SK-N-SH (cell line): Measurements from ENCODE around the gene IKBIP.

Source experiments
- EP300 ChIP-seq, 2 experiments: IDR thresholded peaks; 2 replicates each; pipeline versions ENCODE4 v1.4.0 to v1.6.1; 2012; ENCODE audit warnings: borderline replicate concordance in 1 of 2, low read depth in 1 of 2, low read length in 1 of 2
- EZH2phosphoT487 ChIP-seq: fragments of 200-600 bp; sonication (generic); IDR thresholded peaks from 2 replicates; pipeline ENCODE4 v1.6.1; 2017; ENCODE audit warnings: low read depth, mixed run types, mild to moderate bottlenecking, antibody characterized with exemption, moderate library complexity, borderline replicate concordance
- FOXM1 ChIP-seq: IDR thresholded peaks from 2 replicates; pipeline ENCODE4 v1.4.0; 2012; ENCODE audit warnings: low read depth, mild to moderate bottlenecking
- GABPA ChIP-seq: IDR thresholded peaks from 2 replicates; pipeline ENCODE4 v1.4.0; 2012; ENCODE audit warnings: low read depth, mild to moderate bottlenecking
- JUND ChIP-seq: IDR thresholded peaks from 2 replicates; pipeline ENCODE4 v1.4.0; 2012
- MXI1 ChIP-seq: IDR thresholded peaks from 2 replicates; pipeline ENCODE4 v1.6.1; 2012; ENCODE audit warnings: mild to moderate bottlenecking, low read depth, low read length, improper control_type of control experiment
- NRF1 ChIP-seq: IDR thresholded peaks from 2 replicates; pipeline ENCODE4 v1.6.1; 2012; ENCODE audit warnings: low read depth, mild to moderate bottlenecking, low read length
- POLR2AphosphoS5 ChIP-seq: IDR thresholded peaks from 2 replicates; pipeline ENCODE4 v1.6.1; 2012; ENCODE audit warnings: low read depth, low read length
- RAD21 ChIP-seq: IDR thresholded peaks from 2 replicates; pipeline ENCODE4 v1.6.1; 2012; ENCODE audit warnings: mild to moderate bottlenecking, low read length
- SIN3A ChIP-seq: IDR thresholded peaks from 2 replicates; pipeline ENCODE4 v1.6.1; 2012; ENCODE audit warnings: low read depth, mild to moderate bottlenecking, low read length, moderate library complexity, borderline replicate concordance
- TEAD4 ChIP-seq: IDR thresholded peaks from 2 replicates; pipeline ENCODE4 v1.4.0; 2012; ENCODE audit warnings: mild to moderate bottlenecking, borderline replicate concordance; ENCODE audit not compliant: insufficient read depth
- TF ChIP-seq, protein P1 (sequence below): IDR thresholded peaks from 2 replicates; pipeline ENCODE4 v1.6.1; 2012; ENCODE audit warnings: mild to moderate bottlenecking, low read depth, low read length, moderate library complexity
- TF ChIP-seq, protein P2 (sequence below): fragments of 200-600 bp; sonication (generic); IDR thresholded peaks from 2 replicates; pipeline ENCODE4 v1.6.1; 2017; ENCODE audit warnings: antibody characterized with exemption, mild to moderate bottlenecking, moderate library complexity
- TF ChIP-seq, protein P3 (sequence below): IDR thresholded peaks from 2 replicates; pipeline ENCODE4 v1.4.0; 2012; ENCODE audit warnings: low read depth

DNA sequence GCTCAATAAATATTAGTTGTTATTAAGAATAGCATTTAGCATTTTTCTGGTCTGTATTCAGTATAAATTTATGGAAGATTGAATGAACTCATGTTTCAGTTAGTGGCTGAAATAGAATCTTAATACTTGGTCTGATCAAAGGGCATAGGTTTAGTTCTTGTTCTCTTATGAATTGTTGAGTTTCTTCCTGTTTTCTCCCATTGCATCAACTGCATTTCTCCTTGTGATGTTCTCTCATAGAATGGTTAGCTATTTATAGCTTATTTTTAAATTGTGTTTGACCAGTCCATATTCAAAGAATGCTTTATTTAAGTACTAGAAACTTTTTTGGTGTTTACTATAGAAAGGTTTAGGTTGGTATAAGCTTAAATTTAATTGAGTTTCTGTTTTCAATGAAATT is 30.3 kb upstream of the IKBIP start:
- TF ChIP-seq, protein P1, sequence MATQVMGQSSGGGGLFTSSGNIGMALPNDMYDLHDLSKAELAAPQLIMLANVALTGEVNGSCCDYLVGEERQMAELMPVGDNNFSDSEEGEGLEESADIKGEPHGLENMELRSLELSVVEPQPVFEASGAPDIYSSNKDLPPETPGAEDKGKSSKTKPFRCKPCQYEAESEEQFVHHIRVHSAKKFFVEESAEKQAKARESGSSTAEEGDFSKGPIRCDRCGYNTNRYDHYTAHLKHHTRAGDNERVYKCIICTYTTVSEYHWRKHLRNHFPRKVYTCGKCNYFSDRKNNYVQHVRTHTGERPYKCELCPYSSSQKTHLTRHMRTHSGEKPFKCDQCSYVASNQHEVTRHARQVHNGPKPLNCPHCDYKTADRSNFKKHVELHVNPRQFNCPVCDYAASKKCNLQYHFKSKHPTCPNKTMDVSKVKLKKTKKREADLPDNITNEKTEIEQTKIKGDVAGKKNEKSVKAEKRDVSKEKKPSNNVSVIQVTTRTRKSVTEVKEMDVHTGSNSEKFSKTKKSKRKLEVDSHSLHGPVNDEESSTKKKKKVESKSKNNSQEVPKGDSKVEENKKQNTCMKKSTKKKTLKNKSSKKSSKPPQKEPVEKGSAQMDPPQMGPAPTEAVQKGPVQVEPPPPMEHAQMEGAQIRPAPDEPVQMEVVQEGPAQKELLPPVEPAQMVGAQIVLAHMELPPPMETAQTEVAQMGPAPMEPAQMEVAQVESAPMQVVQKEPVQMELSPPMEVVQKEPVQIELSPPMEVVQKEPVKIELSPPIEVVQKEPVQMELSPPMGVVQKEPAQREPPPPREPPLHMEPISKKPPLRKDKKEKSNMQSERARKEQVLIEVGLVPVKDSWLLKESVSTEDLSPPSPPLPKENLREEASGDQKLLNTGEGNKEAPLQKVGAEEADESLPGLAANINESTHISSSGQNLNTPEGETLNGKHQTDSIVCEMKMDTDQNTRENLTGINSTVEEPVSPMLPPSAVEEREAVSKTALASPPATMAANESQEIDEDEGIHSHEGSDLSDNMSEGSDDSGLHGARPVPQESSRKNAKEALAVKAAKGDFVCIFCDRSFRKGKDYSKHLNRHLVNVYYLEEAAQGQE, result no peak
- TF ChIP-seq SIN3A, result no peak
- no peak for TF ChIP-seq EP300 (IDR thresholded peaks at IDR 0.05; ENCODE audit: borderline replicate concordance in 1 of 2, low read depth in 1 of 2, low read length in 1 of 2)
- no peak for TF ChIP-seq JUND
- TF ChIP-seq, protein P2, sequence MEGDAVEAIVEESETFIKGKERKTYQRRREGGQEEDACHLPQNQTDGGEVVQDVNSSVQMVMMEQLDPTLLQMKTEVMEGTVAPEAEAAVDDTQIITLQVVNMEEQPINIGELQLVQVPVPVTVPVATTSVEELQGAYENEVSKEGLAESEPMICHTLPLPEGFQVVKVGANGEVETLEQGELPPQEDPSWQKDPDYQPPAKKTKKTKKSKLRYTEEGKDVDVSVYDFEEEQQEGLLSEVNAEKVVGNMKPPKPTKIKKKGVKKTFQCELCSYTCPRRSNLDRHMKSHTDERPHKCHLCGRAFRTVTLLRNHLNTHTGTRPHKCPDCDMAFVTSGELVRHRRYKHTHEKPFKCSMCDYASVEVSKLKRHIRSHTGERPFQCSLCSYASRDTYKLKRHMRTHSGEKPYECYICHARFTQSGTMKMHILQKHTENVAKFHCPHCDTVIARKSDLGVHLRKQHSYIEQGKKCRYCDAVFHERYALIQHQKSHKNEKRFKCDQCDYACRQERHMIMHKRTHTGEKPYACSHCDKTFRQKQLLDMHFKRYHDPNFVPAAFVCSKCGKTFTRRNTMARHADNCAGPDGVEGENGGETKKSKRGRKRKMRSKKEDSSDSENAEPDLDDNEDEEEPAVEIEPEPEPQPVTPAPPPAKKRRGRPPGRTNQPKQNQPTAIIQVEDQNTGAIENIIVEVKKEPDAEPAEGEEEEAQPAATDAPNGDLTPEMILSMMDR, result no peak
- TF ChIP-seq TEAD4, result no peak
- no peak for TF ChIP-seq POLR2AphosphoS5
- no peak for TF ChIP-seq NRF1
- no peak for TF ChIP-seq RAD21
- no peak for TF ChIP-seq GABPA
- TF ChIP-seq EZH2phosphoT487, result no peak
- TF ChIP-seq MXI1, result no peak
- no peak for TF ChIP-seq FOXM1
- TF ChIP-seq, protein P3, sequence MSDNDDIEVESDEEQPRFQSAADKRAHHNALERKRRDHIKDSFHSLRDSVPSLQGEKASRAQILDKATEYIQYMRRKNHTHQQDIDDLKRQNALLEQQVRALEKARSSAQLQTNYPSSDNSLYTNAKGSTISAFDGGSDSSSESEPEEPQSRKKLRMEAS, result no peak
